ENCODE data around the gene H3-3A. TPM values are rescaled to one million over a fixed set of nuclear protein-coding genes. Genes with fewer than 3 reads are reported as not detected.

The H3-3A gene
- total RNA-seq, 1 experiment from 2014 or later = 121 TPM

- no peak overlapping the region for H3K4me3 ChIP-seq
- no peaks in the 10 kb centered on the region; the same call in 1 of the 2 replicates for H3K27me3 ChIP-seq
- DNase-seq = peak; percentile 44
- peaks cover 3% of the 10 kb centered on the region; the same call in 1 of the 2 replicates for H3K9me3 ChIP-seq
- H3K36me3 ChIP-seq = no peaks in the 10 kb centered on the region
These were observed 16.3 kb upstream of the H3-3A start for GRCh38 chr1:226046240-226046639.

- Histone ChIP-seq H3K4me3 (no peak overlapping the region), H3K36me3 (no peaks in the 10 kb centered on the region), H3K9me3 (peaks cover 3% of the 10 kb centered on the region; the same call in 1 of the 2 replicates), H3K27me3 (no peaks in the 10 kb centered on the region)
- DNase-seq = peak; percentile 54
These were observed 15.0 kb upstream of the H3-3A start for GRCh38 chr1:226047495-226047894.

DNA sequence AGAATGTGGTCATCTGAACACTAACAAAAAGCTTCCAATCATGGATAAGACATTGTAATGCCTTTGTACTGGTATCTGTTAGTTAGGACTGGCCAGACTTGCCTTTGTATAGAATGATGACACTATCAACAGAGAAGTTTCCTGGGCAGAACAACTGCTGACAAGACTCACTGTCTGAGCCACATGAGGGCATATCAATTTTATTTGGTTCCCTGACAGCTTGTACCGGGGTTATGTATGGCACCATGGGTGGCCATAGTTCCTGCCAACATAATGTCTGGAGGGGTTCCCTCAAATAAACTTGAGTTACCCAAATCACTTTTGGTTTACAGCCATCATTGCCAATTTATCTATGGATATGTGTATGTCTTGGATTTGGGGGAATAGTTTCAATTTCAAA lies 13.6 kb upstream of the H3-3A start:
- Histone ChIP-seq H3K4me3 (no peak overlapping the region), H3K27me3 (no peaks in the 10 kb centered on the region), H3K36me3 (no peaks in the 10 kb centered on the region), H3K9me3 (peaks cover 3% of the 10 kb centered on the region; the same call in 1 of the 2 replicates)
- DNase-seq = no peak

DNA sequence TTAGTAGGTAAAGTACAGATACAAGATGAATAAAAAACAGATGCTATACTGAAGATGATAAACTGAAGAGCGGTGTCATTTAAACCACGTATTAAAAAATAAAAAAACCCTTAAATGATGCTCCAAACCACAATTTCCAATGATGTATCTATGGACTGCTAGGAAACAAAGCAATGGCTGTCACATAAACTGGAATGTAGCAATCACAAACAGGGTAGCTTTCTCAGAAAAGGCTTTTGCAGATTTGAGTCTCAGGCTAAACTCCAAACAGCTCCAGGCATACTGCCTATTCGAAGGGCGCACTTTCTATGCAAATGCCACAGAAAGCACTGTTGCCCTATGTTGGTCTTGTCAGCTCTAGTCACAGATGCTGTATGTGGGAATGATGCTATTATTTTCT lies 12.4 kb upstream of the H3-3A start:
- Histone ChIP-seq H3K27me3 (no peaks in the 10 kb centered on the region), H3K36me3 (no peaks in the 10 kb centered on the region), H3K9me3 (no peaks in the 10 kb centered on the region), H3K4me3 (no peak overlapping the region)
- DNase-seq = no peak

DNA sequence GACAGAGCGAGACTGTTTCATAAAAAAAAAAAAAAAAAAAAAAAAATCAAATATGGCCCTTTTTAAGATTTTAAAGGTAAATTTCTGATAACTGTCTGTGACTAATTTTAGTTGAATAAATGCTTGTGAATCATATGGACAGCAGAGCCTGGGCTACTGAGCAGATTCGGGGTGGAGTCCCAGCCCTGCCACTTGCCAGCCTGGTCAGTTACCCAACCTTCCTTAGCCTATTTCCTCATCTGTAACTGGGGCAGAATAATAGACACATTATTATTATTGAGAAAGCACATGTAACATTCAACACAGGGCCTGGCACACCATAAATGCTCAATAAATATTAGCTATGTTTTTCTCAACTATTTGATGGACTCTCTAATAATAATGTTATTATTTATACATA lies 11.2 kb upstream of the H3-3A start:
- DNase-seq = no peak

GRCh38 chr1:226052061-226052460 lies 10.5 kb upstream of the H3-3A start:
- DNase-seq = no peak
- no peak overlapping the region for H3K4me3 ChIP-seq

More for the DNA sequence above, 11.2 kb upstream of the H3-3A start:
- no peak overlapping the region for H3K4me3 ChIP-seq
- H3K36me3 ChIP-seq = no peaks in the 10 kb centered on the region
- H3K27me3 ChIP-seq = no peaks in the 10 kb centered on the region
- no peaks in the 10 kb centered on the region for H3K9me3 ChIP-seq

DNA sequence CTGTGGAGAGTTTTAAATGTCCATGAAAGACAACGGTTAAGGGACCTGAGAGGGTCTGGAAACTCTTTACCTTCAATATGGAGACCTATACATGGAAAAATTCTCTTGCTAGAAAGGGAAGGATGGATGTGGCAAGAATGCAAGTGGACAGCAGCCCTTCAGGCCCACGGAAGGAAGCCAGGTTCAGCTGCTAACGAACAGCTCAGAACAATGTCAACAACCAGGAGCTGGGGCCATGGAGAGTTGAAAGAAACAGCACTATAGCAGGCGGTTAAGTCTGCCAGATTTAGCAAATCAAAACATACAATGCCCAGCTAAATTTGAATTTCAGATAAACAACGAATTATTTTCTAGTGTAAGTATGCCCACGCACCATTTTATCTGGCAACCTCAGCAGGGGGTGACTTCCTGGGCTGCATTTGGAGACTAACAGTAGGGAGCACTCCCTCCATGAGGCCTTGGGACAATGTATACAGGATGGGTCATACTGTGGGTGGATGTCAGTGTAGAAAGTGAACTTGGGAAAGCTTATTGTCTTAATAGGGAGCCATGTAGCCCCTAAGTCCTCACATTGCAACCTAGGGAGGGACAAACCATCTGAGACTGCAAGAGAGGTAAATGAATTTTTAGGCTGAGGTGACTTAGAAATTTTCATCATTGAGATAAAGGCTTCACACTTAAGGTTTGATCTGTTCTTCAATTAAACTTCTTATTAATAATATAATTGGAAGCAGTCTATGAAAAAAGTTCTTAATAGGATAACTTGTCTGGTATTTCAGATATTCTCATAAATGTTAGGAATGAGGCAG lies 7.8 kb upstream of the H3-3A start:
- no peaks in the 10 kb centered on the region for H3K9me3 ChIP-seq
- H3K36me3 ChIP-seq = no peaks in the 10 kb centered on the region
- peak; percentile 51 for DNase-seq
- no peak overlapping the region for H3K4me3 ChIP-seq
- H3K27me3 ChIP-seq = no peaks in the 10 kb centered on the region

More at GRCh38 chr1:226052061-226052460, 10.5 kb upstream of the H3-3A start:
- Histone ChIP-seq H3K36me3 (no peaks in the 10 kb centered on the region), H3K27me3 (no peaks in the 10 kb centered on the region), H3K9me3 (no peaks in the 10 kb centered on the region)

- no peak for DNase-seq
- Histone ChIP-seq H3K36me3 (peaks cover 4% of the 10 kb centered on the region; the same call in 1 of the 2 replicates), H3K9me3 (no peaks in the 10 kb centered on the region), H3K4me3 (no peak overlapping the region), H3K27me3 (no peaks in the 10 kb centered on the region)
These were observed 2.8 kb upstream of the H3-3A start for GRCh38 chr1:226059709-226060108.

- Histone ChIP-seq H3K27me3 (no peaks in the 10 kb centered on the region), H3K4me3 (no peak overlapping the region), H3K9me3 (no peaks in the 10 kb centered on the region), H3K36me3 (peaks cover 9% of the 10 kb centered on the region)
- DNase-seq = no peak
These were observed 2.1 kb upstream of the H3-3A start for GRCh38 chr1:226060427-226060826.

- DNase-seq = no peak
- Histone ChIP-seq H3K9me3 (no peaks in the 10 kb centered on the region), H3K4me3 (peak overlapping the region; percentile 100), H3K36me3 (peaks cover 18% of the 10 kb centered on the region), H3K27me3 (no peaks in the 10 kb centered on the region)
These were observed 1.3 kb upstream of the H3-3A start for GRCh38 chr1:226061068-226061840.

DNA sequence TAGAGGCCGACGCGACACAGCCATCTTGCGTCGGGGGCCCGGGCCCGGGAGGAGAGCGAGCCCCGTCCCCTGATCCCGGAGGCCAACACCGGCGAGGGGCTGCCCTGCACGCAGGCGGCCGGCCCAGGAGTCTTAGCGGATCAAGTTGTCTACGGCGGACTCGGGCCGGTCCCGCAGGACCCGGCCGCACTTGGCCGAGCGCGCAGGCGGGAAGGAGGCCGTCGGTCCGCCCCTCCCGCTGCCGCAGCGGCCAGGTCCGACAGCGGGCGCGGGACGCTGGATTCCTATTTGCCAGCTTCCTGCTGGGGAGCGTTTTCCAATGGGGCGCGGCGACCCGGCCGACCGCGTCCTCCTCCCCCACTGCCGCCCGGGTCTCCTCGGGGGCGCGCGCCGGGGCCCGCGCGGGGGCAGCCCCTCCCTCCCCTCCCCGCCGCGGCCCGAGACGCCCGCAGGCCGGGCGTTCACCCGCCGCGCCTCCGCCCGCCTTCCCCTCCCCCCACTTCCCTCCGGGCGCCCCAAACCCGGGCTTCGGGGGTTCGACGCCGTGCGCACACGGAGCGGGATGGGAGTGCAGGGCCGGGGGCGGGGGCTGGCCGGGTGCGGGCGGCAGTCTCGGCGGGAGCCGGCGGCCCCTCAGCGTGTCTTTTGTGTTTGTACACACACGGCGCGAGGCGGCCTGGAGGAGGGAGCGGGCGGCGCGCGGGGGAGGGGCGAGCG lies 517 bp upstream of the H3-3A start:
- H3K9me3 ChIP-seq = no peaks in the 10 kb centered on the region
- no peaks in the 10 kb centered on the region for H3K27me3 ChIP-seq
- peak; percentile 89 for DNase-seq
- peaks cover 25% of the 10 kb centered on the region for H3K36me3 ChIP-seq
- H3K4me3 ChIP-seq = peak overlapping the region; percentile 100

DNA sequence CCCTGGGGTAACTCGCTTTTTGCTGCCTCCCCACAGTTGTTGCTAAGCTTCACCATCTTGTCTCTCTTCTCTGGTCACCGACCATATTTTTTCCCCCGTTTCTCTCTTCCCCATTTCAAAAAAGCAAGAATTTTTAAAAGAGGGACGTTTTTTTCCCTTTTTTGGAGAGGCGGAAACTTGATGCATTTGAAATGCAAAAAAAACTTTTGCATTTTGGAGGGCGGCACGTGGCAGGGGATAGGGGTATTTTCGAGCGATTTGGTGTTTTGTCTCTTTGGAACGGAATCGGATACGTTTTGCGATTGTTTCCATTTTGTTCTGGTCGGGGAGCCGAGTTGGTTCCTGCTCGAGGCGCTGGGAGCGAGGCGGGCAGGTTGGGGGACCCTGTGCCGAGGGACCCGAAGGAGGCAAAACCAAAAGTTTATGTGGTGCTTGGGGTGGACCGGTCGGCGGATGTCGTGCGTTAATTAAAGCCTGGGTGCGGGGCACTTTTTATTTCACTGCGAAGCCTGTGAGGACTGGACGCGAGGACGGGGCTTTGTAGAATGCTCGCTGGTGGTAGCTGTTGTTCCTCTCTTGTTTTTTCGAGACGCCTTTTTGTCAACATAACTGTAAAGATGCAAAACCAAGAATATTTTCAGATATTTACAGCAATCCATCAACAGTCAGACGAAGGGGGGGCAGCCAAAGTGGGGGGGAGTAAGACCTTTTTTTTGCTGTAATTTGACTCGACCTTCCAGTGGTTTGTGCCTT lies 884 bp downstream of the H3-3A start:
- Histone ChIP-seq H3K4me3 (peak overlapping the region; percentile 100), H3K36me3 (peaks cover 37% of the 10 kb centered on the region), H3K9me3 (no peaks in the 10 kb centered on the region), H3K27me3 (no peaks in the 10 kb centered on the region)
- peak; percentile 57 for DNase-seq

GRCh38 chr1:226063977-226064815 lies 1.7 kb downstream of the H3-3A start:
- Histone ChIP-seq H3K4me3 (peak overlapping the region; percentile 100), H3K9me3 (no peaks in the 10 kb centered on the region), H3K27me3 (no peaks in the 10 kb centered on the region), H3K36me3 (peaks cover 45% of the 10 kb centered on the region)
- peak; percentile 29 for DNase-seq

DNA sequence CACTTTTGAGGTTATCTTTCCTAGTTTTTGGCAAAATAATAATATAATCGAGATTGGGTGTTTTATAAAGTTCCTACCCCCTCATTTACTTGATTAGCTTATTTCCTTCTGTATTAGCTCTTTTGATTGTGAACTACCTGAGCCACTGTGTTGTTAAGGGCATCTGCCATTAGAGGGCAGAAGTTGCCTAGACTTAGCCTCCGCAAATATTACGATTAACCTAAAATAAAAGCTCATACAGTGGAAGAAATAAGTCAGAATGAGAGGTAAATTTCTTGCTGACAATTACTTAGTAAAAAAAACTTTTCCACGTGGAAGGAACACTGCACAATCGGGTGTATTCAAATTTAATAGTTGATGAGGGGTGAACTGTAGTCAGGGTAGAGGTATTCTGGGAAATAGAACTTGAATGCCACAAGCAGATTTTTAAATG lies 2.3 kb downstream of the H3-3A start:
- H3K9me3 ChIP-seq = no peaks in the 10 kb centered on the region
- peak; percentile 26 for DNase-seq
- H3K36me3 ChIP-seq = peaks cover 51% of the 10 kb centered on the region
- no peaks in the 10 kb centered on the region for H3K27me3 ChIP-seq
- H3K4me3 ChIP-seq = peak overlapping the region; percentile 100

DNA sequence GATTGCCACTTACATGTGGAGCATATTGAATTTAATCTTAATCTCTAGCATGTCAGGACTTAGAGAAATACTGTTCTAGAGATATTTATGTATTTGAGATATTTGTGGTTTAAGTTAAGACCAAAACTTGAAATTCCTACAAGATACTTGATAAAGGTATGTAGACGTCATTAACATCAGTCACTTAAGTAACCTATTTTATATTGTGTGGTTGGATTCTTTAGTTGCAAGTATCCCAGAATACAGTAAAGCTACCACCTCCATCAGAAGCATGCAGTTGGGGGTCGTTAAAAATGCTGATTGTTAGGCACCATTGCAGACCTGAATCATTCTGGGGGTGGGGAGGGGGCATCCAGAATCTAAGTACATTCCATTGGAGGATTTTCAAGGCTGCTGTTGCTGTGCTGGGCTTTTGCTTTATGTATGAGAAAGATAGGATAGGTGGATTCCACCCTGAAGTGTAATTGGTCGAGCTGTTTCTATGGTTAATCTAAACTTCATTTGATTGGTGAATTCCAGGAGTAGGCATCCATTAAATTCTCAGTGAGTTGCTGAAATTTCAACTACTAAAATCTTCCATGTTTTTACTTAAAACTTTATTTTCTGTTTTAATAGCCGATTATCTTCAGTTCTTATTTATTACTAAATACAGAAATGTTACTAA lies 4.0 kb downstream of the H3-3A start:
- Histone ChIP-seq H3K4me3 (no peak overlapping the region), H3K27me3 (no peaks in the 10 kb centered on the region), H3K9me3 (no peaks in the 10 kb centered on the region), H3K36me3 (peaks cover 65% of the 10 kb centered on the region)
- no peak for DNase-seq

All from MG63 (cell line).